IMR-90 (cell line): Measurements from ENCODE around the gene PRELID2. TPM values are rescaled to one million over a fixed set of nuclear protein-coding genes. Genes with fewer than 3 reads are reported as not detected.

Source experiments
- ATAC-seq: fragments of 200-7000 bp; cut with Tn5 transposase; 2 replicates; pipeline ENCODE4 v1.9.1; 2020; ENCODE audit warnings: low read depth, mild to moderate bottlenecking, moderate library complexity
- BruUV-seq: library from RNA; stranded (reverse); fragments of 400-500 nt; replicated peaks from 2 replicates; lab custom pipeline; 2021; lab: Mats Ljungman, UMichigan
- CTCF ChIA-PET: fragments of 300-600 bp; formaldehyde crosslinking; extraction: SDS; loops from one replicate; lab custom pipeline; 2021; ENCODE audit warnings: antibody characterized with exemption; lab: Yijun Ruan, JAX
- POLR2A ChIA-PET: fragments of 300-600 bp; sonication (Branson Sonifier 250); formaldehyde crosslinking; loops from one replicate; lab custom pipeline; 2022; ENCODE audit warnings: antibody characterized with exemption; ENCODE audit not compliant: unreplicated experiment; lab: Charles Lee
- DNase-seq: peaks from one replicate; pipeline ENCODE4 v3.0.0; 2013
- H2AFZ ChIP-seq: replicated peaks from 2 replicates; pipeline ENCODE3; 2013; ENCODE audit warnings: low read length, mild to moderate bottlenecking; ENCODE audit not compliant: poor library complexity
- H2AK5ac ChIP-seq: 2 replicates; pipeline ENCODE4 v1.6.1; 2013; ENCODE audit warnings: low read depth, low read length, inconsistent platforms
- H2AK9ac ChIP-seq: replicated peaks from 2 replicates; pipeline ENCODE3; 2013; ENCODE audit warnings: mild to moderate bottlenecking, low read depth, low read length, moderate library complexity; ENCODE audit not compliant: poor library complexity
- H2BK120ac ChIP-seq: 2 replicates; pipeline ENCODE4 v1.6.1; 2013; ENCODE audit warnings: low read depth, low read length, inconsistent platforms
- H2BK15ac ChIP-seq: 3 replicates; pipeline ENCODE4 v1.6.1; 2013; ENCODE audit warnings: low read depth, low read length, inconsistent platforms
- H2BK20ac ChIP-seq: 2 replicates; pipeline ENCODE4 v1.6.1; 2013; ENCODE audit warnings: low read depth, mild to moderate bottlenecking, inconsistent platforms, low read length, moderate library complexity
- H2BK5ac ChIP-seq: 2 replicates; pipeline ENCODE4 v1.6.1; 2013; ENCODE audit warnings: mild to moderate bottlenecking, low read depth, low read length, inconsistent platforms; ENCODE audit not compliant: poor library complexity, severe bottlenecking
- H3K14ac ChIP-seq: replicated peaks from 2 replicates; pipeline ENCODE4 v1.6.1; 2013; ENCODE audit warnings: low read depth, low read length, inconsistent platforms
- H3K18ac ChIP-seq: 2 replicates; pipeline ENCODE4 v1.6.1; 2013; ENCODE audit warnings: low read depth, low read length, control low read depth
- H3K23ac ChIP-seq: 2 replicates; pipeline ENCODE4 v1.6.1; 2013; ENCODE audit warnings: low read depth, low read length, inconsistent platforms
- H3K27ac ChIP-seq: 2 replicates; pipeline ENCODE4 v1.5.1; 2013; ENCODE audit warnings: mild to moderate bottlenecking, control low read depth, low read length; ENCODE audit not compliant: insufficient read depth
- H3K27me3 ChIP-seq: 2 replicates; pipeline ENCODE4 v1.6.1; 2013; ENCODE audit warnings: low read length; ENCODE audit not compliant: control insufficient read depth, insufficient read depth
- H3K36me3 ChIP-seq: 2 replicates; pipeline ENCODE4 v1.6.1; 2013; ENCODE audit warnings: low read length, mixed read lengths; ENCODE audit not compliant: control insufficient read depth, insufficient read depth
- H3K4ac ChIP-seq: 2 replicates; pipeline ENCODE4 v1.6.1; 2013; ENCODE audit warnings: low read depth, low read length, inconsistent platforms
- H3K4me1 ChIP-seq: 2 replicates; pipeline ENCODE4 v1.6.1; 2013; ENCODE audit warnings: low read length, mixed read lengths; ENCODE audit not compliant: control insufficient read depth, insufficient read depth
- H3K4me2 ChIP-seq: 2 replicates; pipeline ENCODE4 v1.6.1; 2013; ENCODE audit warnings: low read depth, mild to moderate bottlenecking, control low read depth, low read length, moderate library complexity
- H3K4me3 ChIP-seq: 2 replicates; pipeline ENCODE4 v1.5.1; 2013; ENCODE audit warnings: low read depth, mild to moderate bottlenecking, control low read depth, low read length, moderate library complexity; ENCODE audit not compliant: insufficient read depth
- H3K56ac ChIP-seq: 2 replicates; pipeline ENCODE4 v1.6.1; 2013; ENCODE audit warnings: low read length, inconsistent platforms; ENCODE audit not compliant: insufficient read depth; ENCODE audit errors: extremely low read depth
- H3K79me1 ChIP-seq, 2 experiments: 2 replicates each; pipeline ENCODE4 v1.6.1; 2013; ENCODE audit warnings: low read length in 2 of 2, inconsistent platforms in 1 of 2, low read depth in 1 of 2
- H3K9ac ChIP-seq: 2 replicates; pipeline ENCODE4 v1.6.1; 2013; ENCODE audit warnings: low read depth, low read length, control low read depth
- H3K9me1 ChIP-seq: 2 replicates; pipeline ENCODE4 v1.6.1; 2013; ENCODE audit warnings: low read length, inconsistent platforms; ENCODE audit not compliant: insufficient read depth
- H3K9me3 ChIP-seq: 2 replicates; pipeline ENCODE4 v1.6.1; 2013; ENCODE audit warnings: low read length; ENCODE audit not compliant: control insufficient read depth, insufficient read depth
- H4K20me1 ChIP-seq: 2 replicates; pipeline ENCODE4 v1.6.1; 2013; ENCODE audit warnings: low read length, inconsistent platforms; ENCODE audit not compliant: insufficient read depth
- H4K5ac ChIP-seq: 2 replicates; pipeline ENCODE4 v1.6.1; 2013; ENCODE audit warnings: mild to moderate bottlenecking, low read depth, low read length, control low read depth
- H4K8ac ChIP-seq, 2 experiments: 2 replicates each; pipeline ENCODE4 v1.6.1; 2013; ENCODE audit warnings: low read depth in 2 of 2, low read length in 2 of 2, control low read depth in 1 of 2, inconsistent platforms in 1 of 2
- H4K91ac ChIP-seq: 2 replicates; pipeline ENCODE4 v1.6.1; 2013; ENCODE audit warnings: low read depth, low read length, inconsistent platforms; ENCODE audit not compliant: insufficient read depth
- BHLHE40 ChIP-seq: fragments of 150-350 bp; IDR thresholded peaks from 2 replicates; pipeline ENCODE4 v1.6.1; 2016; ENCODE audit warnings: mild to moderate bottlenecking, low read depth, low read length
- CEBPB ChIP-seq: IDR thresholded peaks from 2 replicates; pipeline ENCODE4 v1.6.1; 2012; ENCODE audit warnings: low read depth, low read length, improper control_type of control experiment
- ELK1 ChIP-seq: fragments of 150-350 bp; IDR thresholded peaks from 2 replicates; pipeline ENCODE4 v1.6.1; 2016; ENCODE audit warnings: low read depth, mild to moderate bottlenecking, low read length, moderate library complexity, borderline replicate concordance
- FOS ChIP-seq: fragments of 150-350 bp; IDR thresholded peaks from 2 replicates; pipeline ENCODE4 v1.6.1; 2016; ENCODE audit warnings: low read depth, low read length
- MAZ ChIP-seq: IDR thresholded peaks from 2 replicates; pipeline ENCODE4 v1.6.1; 2012; ENCODE audit warnings: low read depth, mild to moderate bottlenecking, low read length, improper control_type of control experiment, moderate library complexity, borderline replicate concordance
- MXI1 ChIP-seq: IDR thresholded peaks from 2 replicates; pipeline ENCODE4 v1.6.1; 2012; ENCODE audit warnings: low read depth, mild to moderate bottlenecking, low read length, moderate library complexity, borderline replicate concordance
- NFE2L2 ChIP-seq: fragments of 150-350 bp; IDR thresholded peaks from 2 replicates; pipeline ENCODE4 v1.6.1; 2016; ENCODE audit warnings: low read depth, mild to moderate bottlenecking, low read length
- POLR2A ChIP-seq: IDR thresholded peaks from 2 replicates; pipeline ENCODE4 v1.6.1; 2012; ENCODE audit warnings: mild to moderate bottlenecking, low read depth, low read length
- RAD21 ChIP-seq: IDR thresholded peaks from 2 replicates; pipeline ENCODE4 v1.6.1; 2012; ENCODE audit warnings: low read length, improper control_type of control experiment
- RCOR1 ChIP-seq: IDR thresholded peaks from 2 replicates; pipeline ENCODE4 v1.6.1; 2012; ENCODE audit warnings: mild to moderate bottlenecking, low read length, improper control_type of control experiment; ENCODE audit not compliant: insufficient replicate concordance
- RFX5 ChIP-seq: IDR thresholded peaks from 2 replicates; pipeline ENCODE4 v1.8.0; 2012; ENCODE audit warnings: low read depth, mild to moderate bottlenecking, low read length, moderate library complexity
- SMC3 ChIP-seq: fragments of 150-350 bp; IDR thresholded peaks from 2 replicates; pipeline ENCODE4 v1.6.1; 2016; ENCODE audit warnings: low read depth, mild to moderate bottlenecking, antibody characterized with exemption, low read length, moderate library complexity
- WGBS, 2 experiments: methylation state at CpG; one replicate each; pipeline versions ENCODE4 v1.1.5 to v1.1.7; 2013; ENCODE audit warnings: missing lambda C conversion rate in 2 of 2; ENCODE audit not compliant: insufficient read length in 1 of 2; ENCODE audit errors: extremely low coverage in 2 of 2; 5-methylcytosine and 5-hydroxymethylcytosine counted together
- dilution Hi-C: fragments of 300-500 bp; cut with HindIII; formaldehyde crosslinking; loops from one replicate; pipeline ENCODE4 v1.14.3; 2018; ENCODE audit warnings: low sequenced_read_pairs; ENCODE audit not compliant: unreplicated experiment
- in situ Hi-C: fragments of 300-500 bp; cut with MboI; formaldehyde crosslinking; loops from 3 replicates; pipeline ENCODE4 v1.14.3; 2019; ENCODE audit warnings: low sequenced_read_pairs, inconsistent platforms, mixed read lengths
- intact Hi-C: fragments of 100-400 bp; cut with micrococcal nuclease; formaldehyde crosslinking; loops from 2 replicates; pipeline ENCODE4 v1.10.0; 2022
- polyA plus RNA-seq, 3 experiments: library from polyadenylated mRNA; depleted of rRNA; stranded (reverse); fragments of >200 nt; gene quantifications; 2 replicates each; pipeline ENCODE4 v1.2.3, GENCODE V29; 2012; ENCODE audit warnings: low replicate concordance in 1 of 3
- total RNA-seq: library from RNA; depleted of rRNA; stranded (reverse); fragments of >200 nt; gene quantifications from 2 replicates; pipeline ENCODE4 v1.2.3, GENCODE V29; 2012
- TF ChIP-seq, protein P1 (sequence below): fragments of 150-350 bp; IDR thresholded peaks from 2 replicates; pipeline ENCODE4 v1.6.1; 2017; ENCODE audit warnings: mild to moderate bottlenecking, antibody characterized with exemption, low read length, low read depth

Gene PRELID2
- total and polyA plus RNA-seq, 2 of the 4 experiments (the other 2 are of a cell fraction) = 4.9 to 8.6 TPM

DNA sequence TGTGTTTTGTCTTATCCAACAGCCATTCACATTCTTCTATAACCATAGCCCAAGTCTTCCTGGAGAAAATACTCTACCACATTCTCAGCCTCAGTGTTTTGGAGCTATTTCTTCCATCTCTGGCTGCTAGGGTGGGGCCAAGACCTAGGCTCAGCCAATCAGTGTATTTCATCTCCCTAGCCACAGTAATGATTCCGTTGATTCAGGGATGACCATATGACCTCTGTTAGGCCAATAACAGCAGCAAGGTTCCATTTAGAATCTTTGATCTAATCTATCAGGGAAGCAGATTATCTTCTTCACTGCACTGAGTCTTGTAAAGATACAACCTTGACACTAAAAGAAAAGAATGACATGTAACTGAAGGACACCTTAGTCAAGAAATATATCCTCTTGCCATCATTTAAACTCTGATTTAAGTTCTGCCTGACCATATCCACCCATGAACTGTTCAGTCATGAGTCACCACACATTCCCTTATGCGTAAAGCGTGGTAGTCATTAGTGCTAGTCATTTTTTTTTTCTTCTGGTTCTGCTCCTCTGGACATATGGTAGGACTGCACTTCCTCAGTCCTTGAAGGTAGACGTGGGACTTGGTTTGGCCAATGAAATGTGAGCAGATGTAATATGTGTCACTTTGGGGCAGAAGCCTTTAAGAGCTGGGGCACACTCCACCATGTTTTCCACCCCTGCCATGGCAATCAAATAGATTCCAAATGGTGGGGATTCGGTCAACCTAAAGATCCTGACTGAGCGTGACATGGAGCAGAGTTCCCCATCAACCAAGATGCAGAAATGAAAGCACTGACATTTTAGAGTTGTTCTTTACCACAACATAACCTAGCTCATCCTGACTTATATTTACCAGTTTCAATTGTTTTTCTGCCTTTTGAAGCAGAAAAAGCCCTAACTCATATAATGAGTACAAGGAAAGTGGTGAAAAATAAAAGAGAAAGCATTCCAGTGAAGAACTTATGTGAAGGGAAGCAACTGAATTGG lies 12.7 kb upstream of the PRELID2 start:
- 0 out of 2 replicates have a peak, but pooled peaks have one; percentile 19 for TF ChIP-seq RAD21
- TF ChIP-seq MXI1 = no peak
- no peak for TF ChIP-seq SMC3
- no peak for TF ChIP-seq CEBPB
- peak; percentile 87 for TF ChIP-seq FOS
- TF ChIP-seq POLR2A = no peak
- no peak for TF ChIP-seq NFE2L2
- TF ChIP-seq ELK1 = no peak
- TF ChIP-seq, protein P1, sequence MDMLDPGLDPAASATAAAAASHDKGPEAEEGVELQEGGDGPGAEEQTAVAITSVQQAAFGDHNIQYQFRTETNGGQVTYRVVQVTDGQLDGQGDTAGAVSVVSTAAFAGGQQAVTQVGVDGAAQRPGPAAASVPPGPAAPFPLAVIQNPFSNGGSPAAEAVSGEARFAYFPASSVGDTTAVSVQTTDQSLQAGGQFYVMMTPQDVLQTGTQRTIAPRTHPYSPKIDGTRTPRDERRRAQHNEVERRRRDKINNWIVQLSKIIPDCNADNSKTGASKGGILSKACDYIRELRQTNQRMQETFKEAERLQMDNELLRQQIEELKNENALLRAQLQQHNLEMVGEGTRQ = no peak
- TF ChIP-seq BHLHE40 = no peak
- TF ChIP-seq RCOR1 = no peak
- no peak for TF ChIP-seq RFX5
- no peak for TF ChIP-seq MAZ
- Histone ChIP-seq H2AK5ac (no peak overlapping the region), H4K91ac (no peak overlapping the region), H3K9me3 (no peaks in the 10 kb centered on the region), H3K36me3 (no peaks in the 10 kb centered on the region), H3K27me3 (no peaks in the 10 kb centered on the region), H3K9ac (no peak overlapping the region), H3K4ac (peak overlapping the region; percentile 42; the same call in 1 of the 2 replicates), H3K4me3 (no peak overlapping the region), H3K18ac (no peak overlapping the region), H3K56ac (no peak overlapping the region), H4K8ac (peak overlapping the region in 1 of 2 experiments; percentile 6; a peak in 2 of 4 replicates), H3K79me1 (no peaks in the 10 kb centered on the region), H2BK15ac (peak overlapping the region; percentile 20; the same call in 2 of the 3 replicates), H2BK120ac (peak overlapping the region; percentile 52), H3K14ac (0 out of 2 replicates have a peak overlapping the region, but pooled peaks have one; percentile 1), H2AK9ac (no peak overlapping the region), H3K4me2 (no peak overlapping the region), H2AFZ (peak overlapping the region; percentile 9), H4K20me1 (no peaks in the 10 kb centered on the region), H2BK20ac (peak overlapping the region; percentile 60; the same call in 1 of the 2 replicates), H4K5ac (no peak overlapping the region), H2BK5ac (peak overlapping the region; percentile 16), H3K27ac (no peak overlapping the region), H3K9me1 (peaks cover 5% of the 10 kb centered on the region; the same call in 1 of the 2 replicates), H3K4me1 (peaks cover 2% of the 10 kb centered on the region; the same call in 1 of the 2 replicates), H3K23ac (no peak overlapping the region)
- no TSS peak for BruUV-seq
- DNase-seq (peak; percentile 93), ATAC-seq (peak; percentile 98)
- intact Hi-C loops (no loop called here), dilution Hi-C loops (no loop called here), in situ Hi-C loops (no loop called here)
- WGBS, 2 experiments = 100% methylated on average over 3 of the region's 6 CpGs; no CpG with 5 or more reads in 1 of the 2 experiments
- ChIA-PET POLR2A (no interaction called here), CTCF (interaction anchor here (0.5 kb wide), 1 partner anchor 41 kb away, joined by 3 read pairs; no protein-coding TSS in a partner anchor)
